Neural cell (in vitro differentiated cells): ENCODE data around the gene CREB1. TPM values are rescaled to one million over a fixed set of nuclear protein-coding genes. Genes with fewer than 3 reads are reported as not detected.

Source experiments
- H2AFZ ChIP-seq: fragments of 200-600, 300-800 bp; sonication (generic), shearing (Covaris generic); 2 replicates; pipeline ENCODE4 v1.6.0; 2014; ENCODE audit warnings: low read depth, mild to moderate bottlenecking, antibody characterized with exemption, low read length, moderate library complexity
- H3F3A ChIP-seq: fragments of 200-600 bp; shearing (Covaris generic); 2 replicates; pipeline ENCODE4 v1.6.1; 2016; ENCODE audit warnings: mild to moderate bottlenecking, moderate library complexity, mixed read lengths, antibody characterized with exemption, low read length; ENCODE audit not compliant: insufficient read depth, poor library complexity, severe bottlenecking
- H3K27ac ChIP-seq: fragments of 200-600, 300-800 bp; sonication (generic), shearing (Covaris generic); 2 replicates; pipeline ENCODE4 v1.5.1; 2014; ENCODE audit warnings: mild to moderate bottlenecking, low read length, moderate library complexity
- H3K27me3 ChIP-seq: fragments of 300-800, 200-600 bp; sonication (generic), shearing (Covaris generic); 2 replicates; pipeline ENCODE4 v1.6.0; 2014; ENCODE audit warnings: mild to moderate bottlenecking, low read depth, low read length, moderate library complexity; ENCODE audit not compliant: insufficient read depth
- H3K36me3 ChIP-seq: fragments of 300-800, 200-600 bp; sonication (generic), shearing (Covaris generic); 2 replicates; pipeline ENCODE4 v1.5.1; 2014; ENCODE audit warnings: mild to moderate bottlenecking, antibody characterized with exemption, low read length, moderate library complexity; ENCODE audit not compliant: insufficient read depth
- H3K4me2 ChIP-seq: fragments of 300-800, 200-600 bp; sonication (generic), shearing (Covaris generic); 2 replicates; pipeline ENCODE4 v1.6.0; 2014; ENCODE audit warnings: mild to moderate bottlenecking, low read length
- H3K4me3 ChIP-seq: fragments of 300-800, 200-600 bp; sonication (generic), shearing (Covaris generic); 2 replicates; pipeline ENCODE4 v1.5.1; 2014; ENCODE audit warnings: mild to moderate bottlenecking, low read length, moderate library complexity
- H3K79me2 ChIP-seq: fragments of 200-600 bp; shearing (Covaris generic); replicated peaks from 2 replicates; pipeline ENCODE4 v1.6.0; 2014; ENCODE audit warnings: mild to moderate bottlenecking, low read length, moderate library complexity; ENCODE audit not compliant: insufficient read depth
- H3K9ac ChIP-seq: fragments of 300-800, 200-600 bp; sonication (generic), shearing (Covaris generic); 2 replicates; pipeline ENCODE4 v1.6.1; 2016; ENCODE audit warnings: mild to moderate bottlenecking, low read length, mixed read lengths
- H3K9me2 ChIP-seq: fragments of 200-600 bp; shearing (Covaris generic); 2 replicates; pipeline ENCODE4 v1.6.1; 2016; ENCODE audit warnings: mild to moderate bottlenecking, low read length, mixed read lengths; ENCODE audit not compliant: insufficient read depth
- H3K9me3 ChIP-seq: fragments of 200-600, 300-800 bp; sonication (generic), shearing (Covaris generic); 2 replicates; pipeline ENCODE4 v1.6.1; 2016; ENCODE audit warnings: mild to moderate bottlenecking, mixed run types, low read length, moderate library complexity, mixed read lengths
- H4K20me1 ChIP-seq: fragments of 200-600 bp; shearing (Covaris generic); 2 replicates; pipeline ENCODE4 v1.6.1; 2016; ENCODE audit warnings: mild to moderate bottlenecking, mixed run types; ENCODE audit not compliant: insufficient read depth
- EP300 ChIP-seq: fragments of 450-650 bp; conservative IDR thresholded peaks from 2 replicates; pipeline ENCODE4 v1.6.1; 2014; ENCODE audit warnings: antibody characterized with exemption, mild to moderate bottlenecking, moderate library complexity; ENCODE audit not compliant: poor library complexity, severe bottlenecking
- EZH2 ChIP-seq: fragments of 200-600, 300-800 bp; shearing (Covaris generic), sonication (generic); IDR thresholded peaks from 2 replicates; pipeline ENCODE4 v1.6.1; 2014; ENCODE audit warnings: antibody characterized with exemption, low read length, borderline replicate concordance, mild to moderate bottlenecking; ENCODE audit not compliant: insufficient read depth, poor library complexity, severe bottlenecking
- MXI1 ChIP-seq: fragments of 450-650 bp; conservative IDR thresholded peaks from 2 replicates; pipeline ENCODE4 v1.6.1; 2014; ENCODE audit warnings: antibody characterized with exemption, mild to moderate bottlenecking; ENCODE audit not compliant: poor library complexity, severe bottlenecking
- POLR2AphosphoS5 ChIP-seq: IDR thresholded peaks from 2 replicates; pipeline ENCODE4 v1.6.1; 2012
- RAD21 ChIP-seq: fragments of 450-650 bp; conservative IDR thresholded peaks from 2 replicates; pipeline ENCODE4 v1.6.1; 2014; ENCODE audit warnings: antibody characterized with exemption, mild to moderate bottlenecking, moderate library complexity
- SMC3 ChIP-seq: fragments of 450-650 bp; conservative IDR thresholded peaks from 2 replicates; pipeline ENCODE4 v1.6.1; 2014; ENCODE audit warnings: antibody characterized with exemption, mild to moderate bottlenecking, moderate library complexity; ENCODE audit not compliant: poor library complexity
- TAF1 ChIP-seq: IDR thresholded peaks from 2 replicates; pipeline ENCODE4 v1.6.1; 2012; ENCODE audit warnings: low read depth
- polyA plus RNA-seq: library from polyadenylated mRNA; depleted of rRNA; stranded (reverse); fragments of >200 nt; gene quantifications from 2 replicates; pipeline ENCODE4 v1.2.3, GENCODE V29; 2014
- TF ChIP-seq, protein P1 (sequence below): IDR thresholded peaks from 2 replicates; pipeline ENCODE4 v1.6.1; 2012; ENCODE audit warnings: borderline replicate concordance
- TF ChIP-seq, protein P2 (sequence below): fragments of 450-650 bp; IDR thresholded peaks from 2 replicates; pipeline ENCODE4 v1.5.1; 2014; ENCODE audit warnings: antibody characterized with exemption, mild to moderate bottlenecking, moderate library complexity; ENCODE audit not compliant: poor library complexity, severe bottlenecking

The CREB1 gene
- polyA plus RNA-seq, 1 donor from 2014 or later: 38.7 TPM

DNA sequence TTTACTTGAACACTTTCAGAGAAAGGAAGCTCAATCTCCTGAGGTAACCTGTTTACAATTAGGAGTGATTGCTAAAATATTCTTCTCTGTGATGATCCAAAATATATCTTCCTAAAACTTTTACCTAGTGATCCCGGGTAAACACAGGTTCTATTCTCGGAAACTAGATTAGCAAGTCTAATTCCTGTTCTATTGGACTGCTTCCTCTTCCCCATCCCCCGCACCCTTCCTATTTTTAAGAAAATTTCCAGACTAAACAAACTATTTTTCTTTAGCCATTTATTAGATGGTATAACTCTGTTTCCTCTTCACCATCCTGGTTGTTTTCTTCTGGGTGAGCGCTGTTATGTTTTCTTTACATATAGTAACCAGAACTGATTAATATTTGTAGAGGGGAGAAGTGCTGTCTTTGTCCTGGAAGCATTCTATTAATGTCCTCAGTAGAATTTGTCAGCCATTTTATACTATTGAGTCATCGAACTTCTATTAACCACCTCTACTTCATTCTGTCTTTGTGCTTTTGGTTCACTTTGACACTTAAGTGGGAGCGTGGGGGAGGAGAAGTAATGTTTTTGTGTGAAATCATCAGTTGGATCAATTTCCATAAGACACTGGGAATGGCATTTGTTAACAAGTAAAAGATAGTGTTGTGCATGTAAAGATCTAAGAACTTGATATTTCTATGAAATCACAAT lies 31.8 kb downstream of the CREB1 start:
- Histone ChIP-seq H3K9me2 (no peaks in the 10 kb centered on the region), H3K4me2 (no peak overlapping the region), H3K27me3 (no peaks in the 10 kb centered on the region), H3K9ac (no peak overlapping the region), H4K20me1 (no peaks in the 10 kb centered on the region), H3K36me3 (peaks cover 13% of the 10 kb centered on the region), H3K27ac (no peak overlapping the region), H3K9me3 (no peaks in the 10 kb centered on the region), H3K79me2 (peaks cover 3% of the 10 kb centered on the region), H2AFZ (no peak overlapping the region), H3K4me3 (no peak overlapping the region), H3F3A (no peaks in the 10 kb centered on the region)
- TF ChIP-seq RAD21 (no peak), SMC3 (no peak), POLR2AphosphoS5 (no peak), MXI1 (no peak)
- TF ChIP-seq, protein P1, sequence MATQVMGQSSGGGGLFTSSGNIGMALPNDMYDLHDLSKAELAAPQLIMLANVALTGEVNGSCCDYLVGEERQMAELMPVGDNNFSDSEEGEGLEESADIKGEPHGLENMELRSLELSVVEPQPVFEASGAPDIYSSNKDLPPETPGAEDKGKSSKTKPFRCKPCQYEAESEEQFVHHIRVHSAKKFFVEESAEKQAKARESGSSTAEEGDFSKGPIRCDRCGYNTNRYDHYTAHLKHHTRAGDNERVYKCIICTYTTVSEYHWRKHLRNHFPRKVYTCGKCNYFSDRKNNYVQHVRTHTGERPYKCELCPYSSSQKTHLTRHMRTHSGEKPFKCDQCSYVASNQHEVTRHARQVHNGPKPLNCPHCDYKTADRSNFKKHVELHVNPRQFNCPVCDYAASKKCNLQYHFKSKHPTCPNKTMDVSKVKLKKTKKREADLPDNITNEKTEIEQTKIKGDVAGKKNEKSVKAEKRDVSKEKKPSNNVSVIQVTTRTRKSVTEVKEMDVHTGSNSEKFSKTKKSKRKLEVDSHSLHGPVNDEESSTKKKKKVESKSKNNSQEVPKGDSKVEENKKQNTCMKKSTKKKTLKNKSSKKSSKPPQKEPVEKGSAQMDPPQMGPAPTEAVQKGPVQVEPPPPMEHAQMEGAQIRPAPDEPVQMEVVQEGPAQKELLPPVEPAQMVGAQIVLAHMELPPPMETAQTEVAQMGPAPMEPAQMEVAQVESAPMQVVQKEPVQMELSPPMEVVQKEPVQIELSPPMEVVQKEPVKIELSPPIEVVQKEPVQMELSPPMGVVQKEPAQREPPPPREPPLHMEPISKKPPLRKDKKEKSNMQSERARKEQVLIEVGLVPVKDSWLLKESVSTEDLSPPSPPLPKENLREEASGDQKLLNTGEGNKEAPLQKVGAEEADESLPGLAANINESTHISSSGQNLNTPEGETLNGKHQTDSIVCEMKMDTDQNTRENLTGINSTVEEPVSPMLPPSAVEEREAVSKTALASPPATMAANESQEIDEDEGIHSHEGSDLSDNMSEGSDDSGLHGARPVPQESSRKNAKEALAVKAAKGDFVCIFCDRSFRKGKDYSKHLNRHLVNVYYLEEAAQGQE: no peak
- TF ChIP-seq, protein P2, sequence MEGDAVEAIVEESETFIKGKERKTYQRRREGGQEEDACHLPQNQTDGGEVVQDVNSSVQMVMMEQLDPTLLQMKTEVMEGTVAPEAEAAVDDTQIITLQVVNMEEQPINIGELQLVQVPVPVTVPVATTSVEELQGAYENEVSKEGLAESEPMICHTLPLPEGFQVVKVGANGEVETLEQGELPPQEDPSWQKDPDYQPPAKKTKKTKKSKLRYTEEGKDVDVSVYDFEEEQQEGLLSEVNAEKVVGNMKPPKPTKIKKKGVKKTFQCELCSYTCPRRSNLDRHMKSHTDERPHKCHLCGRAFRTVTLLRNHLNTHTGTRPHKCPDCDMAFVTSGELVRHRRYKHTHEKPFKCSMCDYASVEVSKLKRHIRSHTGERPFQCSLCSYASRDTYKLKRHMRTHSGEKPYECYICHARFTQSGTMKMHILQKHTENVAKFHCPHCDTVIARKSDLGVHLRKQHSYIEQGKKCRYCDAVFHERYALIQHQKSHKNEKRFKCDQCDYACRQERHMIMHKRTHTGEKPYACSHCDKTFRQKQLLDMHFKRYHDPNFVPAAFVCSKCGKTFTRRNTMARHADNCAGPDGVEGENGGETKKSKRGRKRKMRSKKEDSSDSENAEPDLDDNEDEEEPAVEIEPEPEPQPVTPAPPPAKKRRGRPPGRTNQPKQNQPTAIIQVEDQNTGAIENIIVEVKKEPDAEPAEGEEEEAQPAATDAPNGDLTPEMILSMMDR: no peak

DNA sequence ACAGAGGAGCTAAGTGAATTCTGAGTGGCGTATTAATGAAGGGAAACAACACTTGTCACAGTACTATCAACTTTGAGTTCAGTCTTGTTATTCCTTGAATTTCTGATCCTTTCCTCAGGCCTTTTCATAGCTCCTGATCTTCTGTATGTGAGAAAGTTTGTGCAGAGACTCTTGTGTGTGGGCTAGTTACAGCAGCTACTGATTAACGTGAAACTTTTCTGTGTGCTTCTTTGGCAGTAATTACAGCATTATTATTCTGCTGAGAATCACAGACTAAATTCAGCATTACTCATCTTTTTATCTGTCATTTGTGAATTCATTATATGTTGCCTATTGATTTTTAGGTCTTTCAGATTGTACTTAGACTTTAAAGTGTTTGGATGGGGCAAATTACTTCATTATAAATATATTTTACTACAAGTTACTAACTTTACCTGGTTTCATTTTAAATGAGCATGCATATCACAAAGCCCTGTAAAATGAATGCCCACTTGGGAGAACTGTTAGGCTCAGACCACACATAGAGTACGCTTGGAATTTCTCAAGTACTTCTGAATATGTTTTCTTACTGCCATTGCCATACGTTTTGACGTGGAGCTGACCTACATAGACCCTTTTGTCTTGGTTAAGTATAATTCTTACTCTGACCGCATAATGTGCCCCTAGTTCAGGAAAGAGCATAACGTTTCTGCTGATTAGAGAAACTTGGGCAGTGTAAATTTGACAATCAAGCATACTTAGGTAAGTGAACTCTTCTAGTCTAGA lies 36.2 kb downstream of the CREB1 start:
- no peak overlapping the region for H2AFZ ChIP-seq
- H3K27ac ChIP-seq: no peak overlapping the region
- H3K36me3 ChIP-seq: peaks cover 6% of the 10 kb centered on the region
- H3K79me2 ChIP-seq: peaks cover 3% of the 10 kb centered on the region
- H3K4me2 ChIP-seq: no peak overlapping the region
- no peak for TF ChIP-seq EP300
- TF ChIP-seq SMC3: no peak
- TF ChIP-seq TAF1: no peak
- TF ChIP-seq, protein P2: no peak
- TF ChIP-seq, protein P1: no peak
- TF ChIP-seq POLR2AphosphoS5: no peak
- no peak for TF ChIP-seq EZH2
- TF ChIP-seq MXI1: no peak
- no peak for TF ChIP-seq RAD21
- no peak overlapping the region for H3K9ac ChIP-seq
- H4K20me1 ChIP-seq: no peaks in the 10 kb centered on the region
- no peaks in the 10 kb centered on the region for H3K9me3 ChIP-seq
- no peaks in the 10 kb centered on the region for H3K9me2 ChIP-seq
- no peak overlapping the region for H3K4me3 ChIP-seq
- H3F3A ChIP-seq: no peaks in the 10 kb centered on the region
- no peaks in the 10 kb centered on the region for H3K27me3 ChIP-seq
